T-helper 17 cell (primary cell): ENCODE measurements around the gene TSPAN31. TPM values are rescaled to one million over a fixed set of nuclear protein-coding genes. Genes with fewer than 3 reads are reported as not detected.

Source experiments
- ATAC-seq: fragments of 150-1000 bp; cut with Tn5 transposase; 2 replicates; pipeline ENCODE4 v1.10.0; 2021; ENCODE audit warnings: mild to moderate bottlenecking, moderate library complexity
- DNase-seq, 3 donors: peaks; one replicate each; pipeline versions ENCODE4 v3.0.0 to v3.0.0-alpha.2; 2020 to 2021
- H3K9me3 ChIP-seq: one replicate; pipeline ENCODE4 v1.7.0; 2013; ENCODE audit warnings: low read length, mild to moderate bottlenecking; ENCODE audit not compliant: control insufficient read depth, poor library complexity, severe bottlenecking
- H3K27ac Mint-ChIP-seq: one replicate; pipeline ENCODE4 v1.8.0; 2022; ENCODE audit warnings: mild to moderate bottlenecking, moderate library complexity, mixed read lengths
- H3K27me3 Mint-ChIP-seq: one replicate; pipeline ENCODE4 v1.8.0; 2022; ENCODE audit warnings: mixed read lengths
- H3K36me3 Mint-ChIP-seq: one replicate; pipeline ENCODE4 v1.8.0; 2022; ENCODE audit warnings: low read depth, mixed read lengths
- H3K4me1 Mint-ChIP-seq: one replicate; pipeline ENCODE4 v1.8.0; 2022; ENCODE audit warnings: mild to moderate bottlenecking, mixed read lengths
- H3K4me3 Mint-ChIP-seq: one replicate; pipeline ENCODE4 v1.8.0; 2022; ENCODE audit warnings: mild to moderate bottlenecking, moderate library complexity, mixed read lengths
- total RNA-seq, 4 donors: library from RNA in 2 of 4; stranded (reverse) in 2 of 4; gene quantifications; one replicate each; pipeline ENCODE4 v1.2.3 and lab custom pipeline; 2022 to 2026

TSPAN31 gene
- total RNA-seq, 2 donors from 2014 or later: 9.6 to 11.8 TPM

GRCh38 chr12:57797933-57798332 is 53.1 kb downstream of the TSPAN31 start:
- Mint-ChIP-seq H3K27me3 (no peaks in the 10 kb centered on the region), H3K4me1 (peaks cover 14% of the 10 kb centered on the region), H3K27ac (no peak overlapping the region), H3K4me3 (no peak overlapping the region), H3K36me3 (peaks cover 16% of the 10 kb centered on the region)
- no peaks in the 10 kb centered on the region for H3K9me3 ChIP-seq
- DNase-seq (no peak), ATAC-seq (no peak)

Other genes starting within 250 kb of the TSPAN31 start
- 100 to 1,000 TPM; 115 to 145 TPM for gene DDIT3, start 224.5 kb upstream of the TSPAN31 start, total RNA-seq
- gene MBD6, start 222.2 kb upstream of the TSPAN31 start, total RNA-seq: 10 to 100 TPM; 82.4 to 93.5 TPM
- 10 to 100 TPM; 63.9 to 78.8 TPM for gene DCTN2, start 197.8 kb upstream of the TSPAN31 start, total RNA-seq
- gene KIF5A, start 195.0 kb upstream of the TSPAN31 start, total RNA-seq: under 1 TPM; 0.35 to 0.63 TPM
- gene PIP4K2C, start 153.8 kb upstream of the TSPAN31 start, total RNA-seq: 10 to 100 TPM; 28.9 to 32.2 TPM
- 10 to 100 TPM; 24.4 to 32.8 TPM for gene DTX3, start 140.2 kb upstream of the TSPAN31 start, total RNA-seq
- 1 to 10 TPM in 1 of 2 donors, under 1 TPM in 1; 0.37 to 1.2 TPM for gene ARHGEF25, start 133.6 kb upstream of the TSPAN31 start, total RNA-seq
- gene B4GALNT1, start 111.8 kb upstream of the TSPAN31 start, total RNA-seq: not detected
- gene OS9, start 50.9 kb upstream of the TSPAN31 start, total RNA-seq: 100 to 1,000 TPM; 138 to 142 TPM
- gene AGAP2, start 6.3 kb upstream of the TSPAN31 start, total RNA-seq: 10 to 100 TPM; 46.5 to 57.6 TPM
- 10 to 100 TPM; 20.8 to 21.3 TPM for gene CDK4, start 7.3 kb downstream of the TSPAN31 start, total RNA-seq
- gene MARCHF9, start 10.1 kb downstream of the TSPAN31 start, total RNA-seq: 10 to 100 TPM; 45.3 to 62.4 TPM
- 1 to 10 TPM; 1.4 to 1.7 TPM for gene CYP27B1, start 22.0 kb downstream of the TSPAN31 start, total RNA-seq
- gene METTL1, start 27.1 kb downstream of the TSPAN31 start, total RNA-seq: 10 to 100 TPM; 15.0 to 20.9 TPM
- 1 to 10 TPM; 4.0 to 6.6 TPM for gene EEF1AKMT3, start 27.6 kb downstream of the TSPAN31 start, total RNA-seq
- 10 to 100 TPM; 12.5 to 17.9 TPM for gene TSFM, start 37.7 kb downstream of the TSPAN31 start, total RNA-seq
- gene AVIL, start 73.7 kb downstream of the TSPAN31 start, total RNA-seq: 1 to 10 TPM; 1.3 to 1.4 TPM
- gene CTDSP2, start 101.7 kb downstream of the TSPAN31 start, total RNA-seq: 100 to 1,000 TPM; 114 to 132 TPM
- gene ATP23, start 196.5 kb downstream of the TSPAN31 start, total RNA-seq: 1 to 10 TPM; 4.3 to 6.4 TPM